Endodermal cell (in vitro differentiated cells): ENCODE results near the gene LRGUK. TPM values are rescaled to one million over a fixed set of nuclear protein-coding genes. Genes with fewer than 3 reads are reported as not detected.

Experiments
- DNase-seq: peaks from one replicate; pipeline ENCODE4 v3.0.0-alpha.2; 2017
- H3K27ac ChIP-seq: 2 replicates; pipeline ENCODE4 v1.5.1; 2013; ENCODE audit warnings: mild to moderate bottlenecking, low read depth, low read length, moderate library complexity
- H3K27me3 ChIP-seq: 2 replicates; pipeline ENCODE4 v1.6.1; 2013; ENCODE audit warnings: mild to moderate bottlenecking, low read length, moderate library complexity; ENCODE audit not compliant: insufficient read depth, control insufficient read depth, poor library complexity, severe bottlenecking
- H3K36me3 ChIP-seq: 2 replicates; pipeline ENCODE4 v1.7.0; 2013; ENCODE audit warnings: mild to moderate bottlenecking, low read length, moderate library complexity; ENCODE audit not compliant: control insufficient read depth, insufficient read depth
- H3K4me1 ChIP-seq: one replicate; pipeline ENCODE4 v1.7.0; 2013; ENCODE audit warnings: low read length; ENCODE audit not compliant: control insufficient read depth, insufficient read depth
- H3K4me3 ChIP-seq: 2 replicates; pipeline ENCODE4 v1.5.1; 2013; ENCODE audit warnings: mild to moderate bottlenecking, low read length, moderate library complexity
- H3K9ac ChIP-seq: 2 replicates; pipeline ENCODE4 v1.6.1; 2013; ENCODE audit warnings: mild to moderate bottlenecking, low read length, moderate library complexity; ENCODE audit not compliant: poor library complexity, severe bottlenecking; ENCODE audit errors: extremely low read depth
- H3K9me3 ChIP-seq: 2 replicates; pipeline ENCODE4 v1.6.1; 2013; ENCODE audit warnings: mild to moderate bottlenecking, low read length, moderate library complexity; ENCODE audit not compliant: control insufficient read depth
- H3K27ac Mint-ChIP-seq: 2 replicates; pipeline ENCODE4 v1.8.0; 2020; ENCODE audit warnings: mixed read lengths
- H3K27me3 Mint-ChIP-seq: 2 replicates; pipeline ENCODE4 v1.8.0; 2021; ENCODE audit warnings: mild to moderate bottlenecking, mixed read lengths; ENCODE audit not compliant: insufficient read depth
- H3K36me3 Mint-ChIP-seq: 2 replicates; pipeline ENCODE4 v1.8.0; 2020; ENCODE audit warnings: low read depth, mixed read lengths
- H3K4me1 Mint-ChIP-seq: 2 replicates; pipeline ENCODE4 v1.8.0; 2020; ENCODE audit warnings: mixed read lengths
- H3K4me3 Mint-ChIP-seq: 2 replicates; pipeline ENCODE4 v1.8.0; 2020; ENCODE audit warnings: mild to moderate bottlenecking, moderate library complexity, mixed read lengths
- H3K9me3 Mint-ChIP-seq: 2 replicates; pipeline ENCODE4 v1.8.0; 2020; ENCODE audit warnings: mild to moderate bottlenecking, mixed read lengths
- CTCF ChIP-seq: fragments of 200-600 bp; sonication (generic); conservative IDR thresholded peaks from 2 replicates; pipeline ENCODE4 v1.5.0; 2021; ENCODE audit warnings: antibody characterized with exemption, mild to moderate bottlenecking
- WGBS, 2 experiments: methylation state at CpG; one replicate each; pipeline versions ENCODE4 v1.1.5 to v1.1.7; 2013; ENCODE audit warnings: missing lambda C conversion rate in 2 of 2, mixed read lengths in 1 of 2; ENCODE audit not compliant: insufficient coverage in 1 of 2, insufficient read length in 1 of 2; 5-methylcytosine and 5-hydroxymethylcytosine counted together
- total RNA-seq, 2 donors: library from RNA; stranded (reverse); fragmentation: NEBNext Ultra II Directional in 1 of 2; extraction: Animal tissue kit (Norgen Biotek cat#: 25700) in 1 of 2; gene quantifications; 2 replicates in 1 of 2; 3 replicates in 1 of 2; pipeline ENCODE4 v1.2.1, GENCODE V29; 2021

LRGUK gene
- total RNA-seq, 2 donors from 2014 or later, result 0.89 to 1.3 TPM

- H3K36me3 ChIP-seq, result no peaks in the 10 kb centered on the region
- H3K27me3 ChIP-seq, result no peaks in the 10 kb centered on the region
- Mint-ChIP-seq H3K27ac (no peak overlapping the region), H3K9me3 (no peaks in the 10 kb centered on the region), H3K36me3 (no peaks in the 10 kb centered on the region), H3K27me3 (no peaks in the 10 kb centered on the region), H3K4me3 (no peak overlapping the region), H3K4me1 (no peaks in the 10 kb centered on the region)
- no peak overlapping the region for H3K9ac ChIP-seq
- WGBS, 2 experiments, result 90 to 94% methylated on average over 5 of the region's 5 CpGs
- no peaks in the 10 kb centered on the region for H3K4me1 ChIP-seq
- no peaks in the 10 kb centered on the region for H3K9me3 ChIP-seq
- DNase-seq, result peak; percentile 68
- no peak overlapping the region for H3K27ac ChIP-seq
- TF ChIP-seq CTCF, result peak; percentile 51
- H3K4me3 ChIP-seq, result no peak overlapping the region
Measured at GRCh38 chr7:134255814-134256213, 128.7 kb downstream of the LRGUK start.

- DNase-seq, result no peak
- Mint-ChIP-seq H3K36me3 (no peaks in the 10 kb centered on the region), H3K4me3 (no peak overlapping the region), H3K9me3 (peaks cover 4% of the 10 kb centered on the region), H3K4me1 (no peaks in the 10 kb centered on the region), H3K27ac (no peak overlapping the region), H3K27me3 (peaks cover 2% of the 10 kb centered on the region)
- Histone ChIP-seq H3K36me3 (no peaks in the 10 kb centered on the region), H3K4me1 (no peaks in the 10 kb centered on the region), H3K27me3 (no peaks in the 10 kb centered on the region), H3K27ac (no peak overlapping the region), H3K9ac (no peak overlapping the region), H3K9me3 (no peaks in the 10 kb centered on the region), H3K4me3 (no peak overlapping the region)
- 93 to 96% methylated on average over 3 of the region's 4 CpGs for WGBS, 2 experiments
- TF ChIP-seq CTCF, result no peak
Measured at GRCh38 chr7:134262322-134262721, 135.2 kb downstream of the LRGUK start.

GRCh38 chr7:134276951-134277350 lies 149.8 kb downstream of the LRGUK start:
- H3K9ac ChIP-seq, result no peak overlapping the region
- H3K36me3 Mint-ChIP-seq, result no peaks in the 10 kb centered on the region
- H3K36me3 ChIP-seq, result no peaks in the 10 kb centered on the region
- no peaks in the 10 kb centered on the region for H3K27me3 ChIP-seq
- H3K9me3 Mint-ChIP-seq, result no peaks in the 10 kb centered on the region
- TF ChIP-seq CTCF, result no peak
- H3K4me3 ChIP-seq, result no peak overlapping the region
- no peaks in the 10 kb centered on the region for H3K4me1 Mint-ChIP-seq
- 74 to 81% methylated on average over 5 of the region's 5 CpGs for WGBS, 2 experiments
- H3K27ac Mint-ChIP-seq, result no peak overlapping the region
- no peak for DNase-seq
- H3K27ac ChIP-seq, result no peak overlapping the region
- no peaks in the 10 kb centered on the region for H3K9me3 ChIP-seq
- no peaks in the 10 kb centered on the region for H3K4me1 ChIP-seq
- no peak overlapping the region for H3K4me3 Mint-ChIP-seq
- H3K27me3 Mint-ChIP-seq, result peaks cover 1% of the 10 kb centered on the region
